ENCODE data around the gene TAF4.
"Not testable (repeated sequence)": the region's sequence is repeated elsewhere in the genome, so short reads cannot be mapped to it uniquely, and the experiment has no call there.

Gene TAF4

GRCh38 chr20:62065674-62066338 lies at the start of gene TAF4:
Gene TAF4 (minus strand): TSS chr20:62065881. CDS start chr20:62065810, 71 bp downstream.
- no peak for DNase-seq (ENCODE audit: low read depth)

GRCh38 chr20:62114894-62115293 lies 49.2 kb upstream of the TAF4 start:
- no peak for DNase-seq (ENCODE audit: low read depth)

GRCh38 chr20:62112368-62112767 lies 46.7 kb upstream of the TAF4 start:
- DNase-seq (ENCODE audit: low read depth) = no peak

- DNase-seq (ENCODE audit: low read depth) = no peak
These were observed 45.5 kb upstream of the TAF4 start for GRCh38 chr20:62111148-62111547.

GRCh38 chr20:62105592-62105991 lies 39.9 kb upstream of the TAF4 start:
- DNase-seq (ENCODE audit: low read depth) = no peak

- DNase-seq (ENCODE audit: low read depth) = peak; percentile 35
These were observed 39.2 kb upstream of the TAF4 start for GRCh38 chr20:62104791-62105345.

GRCh38 chr20:62104234-62104789 lies 38.6 kb upstream of the TAF4 start:
- DNase-seq (ENCODE audit: low read depth) = no peak

- DNase-seq (ENCODE audit: low read depth) = no peak
These were observed 38.0 kb upstream of the TAF4 start for GRCh38 chr20:62103508-62104233.

GRCh38 chr20:62101078-62101477 lies 35.4 kb upstream of the TAF4 start:
- DNase-seq (ENCODE audit: low read depth) = no peak

GRCh38 chr20:62097881-62098407 lies 32.3 kb upstream of the TAF4 start:
- DNase-seq (ENCODE audit: low read depth) = no peak

- no peak for DNase-seq (ENCODE audit: low read depth)
These were observed 31.0 kb upstream of the TAF4 start for GRCh38 chr20:62096421-62097380.

GRCh38 chr20:62089393-62089792 lies 23.7 kb upstream of the TAF4 start:
- DNase-seq (ENCODE audit: low read depth) = no peak

- peak; percentile 51 for DNase-seq (ENCODE audit: low read depth)
These were observed 22.8 kb upstream of the TAF4 start for GRCh38 chr20:62088258-62089127.

GRCh38 chr20:62087632-62088031 lies 22.0 kb upstream of the TAF4 start:
- no peak for DNase-seq (ENCODE audit: low read depth)

GRCh38 chr20:62087227-62087626 lies 21.5 kb upstream of the TAF4 start:
- DNase-seq (ENCODE audit: low read depth) = no peak

GRCh38 chr20:62085206-62085605 lies 19.5 kb upstream of the TAF4 start:
- no peak for DNase-seq (ENCODE audit: low read depth)

GRCh38 chr20:62084224-62084623 lies 18.5 kb upstream of the TAF4 start:
- DNase-seq (ENCODE audit: low read depth) = not testable (repeated sequence)

GRCh38 chr20:62083312-62083711 lies 17.6 kb upstream of the TAF4 start:
- no peak for DNase-seq (ENCODE audit: low read depth)

- DNase-seq (ENCODE audit: low read depth) = no peak
These were observed 14.7 kb upstream of the TAF4 start for GRCh38 chr20:62080249-62080990.

GRCh38 chr20:62079166-62079565 lies 13.5 kb upstream of the TAF4 start:
- DNase-seq (ENCODE audit: low read depth) = no peak
